ENCODE data around the gene ABHD17C.

The ABHD17C gene

GRCh38 chr15:80689716-80690115, 5.4 kb upstream of the ABHD17C start:
- no peak for DNase-seq (ENCODE audit: low read depth in 2 of 2)

GRCh38 chr15:80691575-80691974, 3.5 kb upstream of the ABHD17C start:
- DNase-seq (ENCODE audit: low read depth in 2 of 2), result no peak

- DNase-seq (ENCODE audit: low read depth in 2 of 2), result no peak
Measured at GRCh38 chr15:80693682-80694610, 1.2 kb upstream of the ABHD17C start.

- no peak for DNase-seq (ENCODE audit: low read depth in 2 of 2)
Measured at GRCh38 chr15:80694611-80695098, 455 bp upstream of the ABHD17C start.

- DNase-seq (ENCODE audit: low read depth in 2 of 2), result no peak
Measured at GRCh38 chr15:80695911-80696661, 976 bp downstream of the ABHD17C start.

GRCh38 chr15:80697075-80697685, 2.1 kb downstream of the ABHD17C start:
- no peak for DNase-seq (ENCODE audit: low read depth in 2 of 2)

GRCh38 chr15:80698676-80699075, 3.6 kb downstream of the ABHD17C start:
- no peak for DNase-seq (ENCODE audit: low read depth in 2 of 2)

- no peak for DNase-seq (ENCODE audit: low read depth in 2 of 2)
Measured at GRCh38 chr15:80699981-80700380, 4.9 kb downstream of the ABHD17C start.

- DNase-seq (ENCODE audit: low read depth in 2 of 2), result no peak
Measured at GRCh38 chr15:80701676-80702311, 6.7 kb downstream of the ABHD17C start.

- no peak for DNase-seq (ENCODE audit: low read depth in 2 of 2)
Measured at GRCh38 chr15:80703081-80703480, 8.0 kb downstream of the ABHD17C start.

- no peak for DNase-seq (ENCODE audit: low read depth in 2 of 2)
Measured at GRCh38 chr15:80703965-80704364, 8.9 kb downstream of the ABHD17C start.

GRCh38 chr15:80706161-80706560, 11.1 kb downstream of the ABHD17C start:
- DNase-seq (ENCODE audit: low read depth in 2 of 2), result no peak

- no peak for DNase-seq (ENCODE audit: low read depth in 2 of 2)
Measured at GRCh38 chr15:80709542-80709941, 14.4 kb downstream of the ABHD17C start.

GRCh38 chr15:80710635-80711554, 15.8 kb downstream of the ABHD17C start:
- DNase-seq (ENCODE audit: low read depth in 2 of 2), result no peak

- no peak for DNase-seq (ENCODE audit: low read depth in 2 of 2)
Measured at GRCh38 chr15:80711886-80712285, 16.8 kb downstream of the ABHD17C start.

GRCh38 chr15:80712956-80713355, 17.8 kb downstream of the ABHD17C start:
- no peak for DNase-seq (ENCODE audit: low read depth in 2 of 2)

- DNase-seq (ENCODE audit: low read depth in 2 of 2), result no peak
Measured at GRCh38 chr15:80721476-80721875, 26.4 kb downstream of the ABHD17C start.

- DNase-seq (ENCODE audit: low read depth in 2 of 2), result no peak
Measured at GRCh38 chr15:80722811-80723210, 27.7 kb downstream of the ABHD17C start.

GRCh38 chr15:80727196-80727595, 32.1 kb downstream of the ABHD17C start:
- DNase-seq (ENCODE audit: low read depth in 2 of 2), result no peak

GRCh38 chr15:80727596-80727995, 32.5 kb downstream of the ABHD17C start:
- no peak for DNase-seq (ENCODE audit: low read depth in 2 of 2)

- no peak for DNase-seq (ENCODE audit: low read depth in 2 of 2)
Measured at GRCh38 chr15:80730387-80730786, 35.3 kb downstream of the ABHD17C start.

Data from fibroblast of skin of left quadriceps (primary cell).